Activated CD8-positive, alpha-beta memory T cell treated with anti-CD3 and anti-CD28 coated beads, Interleukin-2, amount 50 U/mL, for 24 hours (primary cell): Measurements from ENCODE around the gene DOP1B.

Experiments used
- DNase-seq: peaks from one replicate; pipeline ENCODE4 v3.0.0-alpha.2; 2020; ENCODE audit errors: extremely low read depth

Gene DOP1B

DNA sequence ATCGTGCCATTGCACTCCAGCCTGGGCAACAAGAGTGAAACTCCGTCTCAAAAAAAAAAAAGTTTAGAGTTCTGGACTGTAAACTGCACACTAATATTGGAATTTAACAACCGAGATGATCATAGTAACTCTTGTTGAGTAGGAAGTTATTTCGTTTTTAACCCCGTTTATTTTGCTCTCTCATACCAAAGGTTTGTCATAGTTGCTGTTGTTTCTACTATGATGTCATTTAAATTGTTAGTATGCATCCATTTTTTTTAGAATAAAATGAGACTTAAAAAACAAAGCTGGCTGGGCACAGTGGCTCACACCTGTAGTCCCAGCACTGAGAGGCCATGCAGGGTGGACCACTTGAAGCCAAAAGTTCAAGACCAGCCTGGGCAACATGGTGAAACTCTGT lies 49.3 kb downstream of the DOP1B start:
- DNase-seq = no peak
